Effector memory CD8-positive, alpha-beta T cell (primary cell): ENCODE data around the gene SUSD1.

Experiments used
- ATAC-seq: fragments of 150-1000 bp; cut with Tn5 transposase; replicated peaks from 2 replicates; pipeline ENCODE4 v1.10.0; 2021; ENCODE audit warnings: mild to moderate bottlenecking, moderate library complexity
- DNase-seq, 3 experiments: peaks; one replicate each; pipeline ENCODE4 v3.0.0; 2021
- H3K27ac Mint-ChIP-seq, 2 donors: one replicate each; pipeline ENCODE4 v1.8.0; 2022; ENCODE audit warnings: mild to moderate bottlenecking in 2 of 2, mixed read lengths in 2 of 2, moderate library complexity in 2 of 2
- H3K27me3 Mint-ChIP-seq, 2 donors: one replicate each; pipeline ENCODE4 v1.8.0; 2022; ENCODE audit warnings: mixed read lengths in 2 of 2
- H3K36me3 Mint-ChIP-seq: one replicate; pipeline ENCODE4 v1.8.0; 2022; ENCODE audit warnings: mild to moderate bottlenecking, moderate library complexity, mixed read lengths; ENCODE audit not compliant: insufficient read depth
- H3K4me1 Mint-ChIP-seq, 2 donors: one replicate each; pipeline ENCODE4 v1.8.0; 2022; ENCODE audit warnings: low read depth in 2 of 2, mixed read lengths in 2 of 2
- H3K4me3 Mint-ChIP-seq, 2 donors: one replicate each; pipeline ENCODE4 v1.8.0; 2022; ENCODE audit warnings: mild to moderate bottlenecking in 2 of 2, mixed read lengths in 2 of 2, moderate library complexity in 2 of 2
- H3K9me3 Mint-ChIP-seq, 2 donors: one replicate each; pipeline ENCODE4 v1.8.0; 2022; ENCODE audit warnings: mixed read lengths in 2 of 2

The SUSD1 gene

GRCh38 chr9:112166176-112167140, 8.6 kb downstream of the SUSD1 start:
- DNase-seq (no peak), ATAC-seq (no peak)
- no peaks in the 10 kb centered on the region for H3K36me3 Mint-ChIP-seq
- H3K27ac Mint-ChIP-seq, result no peak overlapping the region
- no peaks in the 10 kb centered on the region for H3K9me3 Mint-ChIP-seq
- H3K4me1 Mint-ChIP-seq, result peaks cover 36 to 49% of the 10 kb centered on the region in 2 donors
- no peaks in the 10 kb centered on the region for H3K27me3 Mint-ChIP-seq
- H3K4me3 Mint-ChIP-seq, result no peak overlapping the region

- Mint-ChIP-seq H3K4me1 (peaks cover 13 to 37% of the 10 kb centered on the region in 2 donors), H3K4me3 (no peak overlapping the region), H3K36me3 (no peaks in the 10 kb centered on the region), H3K27ac (no peak overlapping the region), H3K9me3 (no peaks in the 10 kb centered on the region), H3K27me3 (no peaks in the 10 kb centered on the region)
- DNase-seq (no peak), ATAC-seq (no peak)
These were observed 12.3 kb downstream of the SUSD1 start for GRCh38 chr9:112162621-112163413.

- H3K4me3 Mint-ChIP-seq, result no peak overlapping the region
- H3K36me3 Mint-ChIP-seq, result peaks cover 6% of the 10 kb centered on the region
- no peaks in the 10 kb centered on the region for H3K27me3 Mint-ChIP-seq
- H3K4me1 Mint-ChIP-seq, result peaks cover 0 to 32% of the 10 kb centered on the region in 2 donors
- DNase-seq (no peak), ATAC-seq (no peak)
- no peaks in the 10 kb centered on the region for H3K9me3 Mint-ChIP-seq
- H3K27ac Mint-ChIP-seq, result no peak overlapping the region
These were observed 15.3 kb downstream of the SUSD1 start for GRCh38 chr9:112159781-112160180.

GRCh38 chr9:112158656-112159367, 16.3 kb downstream of the SUSD1 start:
- H3K27me3 Mint-ChIP-seq, result no peaks in the 10 kb centered on the region
- peaks cover 1 to 36% of the 10 kb centered on the region in 2 donors for H3K4me1 Mint-ChIP-seq
- H3K9me3 Mint-ChIP-seq, result no peaks in the 10 kb centered on the region
- peaks cover 6% of the 10 kb centered on the region for H3K36me3 Mint-ChIP-seq
- H3K4me3 Mint-ChIP-seq, result no peak overlapping the region
- H3K27ac Mint-ChIP-seq, result no peak overlapping the region
- DNase-seq (no peak), ATAC-seq (no peak)

- no peak for DNase-seq
- ATAC-seq, result no peak
- H3K27me3 Mint-ChIP-seq, result no peaks in the 10 kb centered on the region
- H3K4me1 Mint-ChIP-seq, result peaks cover 1 to 36% of the 10 kb centered on the region in 2 donors
- no peak overlapping the region for H3K4me3 Mint-ChIP-seq
- peaks cover 6% of the 10 kb centered on the region for H3K36me3 Mint-ChIP-seq
- H3K27ac Mint-ChIP-seq, result peak overlapping the region in 1 of 2 donors; percentile 36
- H3K9me3 Mint-ChIP-seq, result no peaks in the 10 kb centered on the region
These were observed 17.1 kb downstream of the SUSD1 start for GRCh38 chr9:112157961-112158360.

GRCh38 chr9:112157087-112157486, 18.0 kb downstream of the SUSD1 start:
- Mint-ChIP-seq H3K36me3 (peaks cover 6% of the 10 kb centered on the region), H3K27me3 (no peaks in the 10 kb centered on the region), H3K9me3 (no peaks in the 10 kb centered on the region), H3K27ac (peak overlapping the region in 1 of 2 donors; percentile 36), H3K4me1 (peaks cover 1 to 32% of the 10 kb centered on the region in 2 donors), H3K4me3 (no peak overlapping the region)
- DNase-seq (no peak), ATAC-seq (no peak)

- H3K4me3 Mint-ChIP-seq, result no peak overlapping the region
- DNase-seq (no peak), ATAC-seq (no peak)
- no peaks in the 10 kb centered on the region for H3K27me3 Mint-ChIP-seq
- no peak overlapping the region for H3K27ac Mint-ChIP-seq
- H3K9me3 Mint-ChIP-seq, result no peaks in the 10 kb centered on the region
- H3K36me3 Mint-ChIP-seq, result peaks cover 8% of the 10 kb centered on the region
- peaks cover 1 to 6% of the 10 kb centered on the region in 2 donors for H3K4me1 Mint-ChIP-seq
These were observed 25.9 kb downstream of the SUSD1 start for GRCh38 chr9:112149211-112149610.

- no peaks in the 10 kb centered on the region for H3K9me3 Mint-ChIP-seq
- no peak for ATAC-seq
- H3K27me3 Mint-ChIP-seq, result no peaks in the 10 kb centered on the region
- no peak for DNase-seq
- H3K4me1 Mint-ChIP-seq, result peaks cover 0 to 3% of the 10 kb centered on the region in 2 donors
- peak overlapping the region in 1 of 2 donors; percentile 64 for H3K27ac Mint-ChIP-seq
- peaks cover 17% of the 10 kb centered on the region for H3K36me3 Mint-ChIP-seq
- H3K4me3 Mint-ChIP-seq, result no peak overlapping the region
These were observed 29.2 kb downstream of the SUSD1 start for GRCh38 chr9:112145886-112146285.

- Mint-ChIP-seq H3K4me3 (no peak overlapping the region), H3K27ac (no peak overlapping the region), H3K9me3 (no peaks in the 10 kb centered on the region), H3K27me3 (no peaks in the 10 kb centered on the region), H3K4me1 (no peaks in the 10 kb centered on the region), H3K36me3 (peaks cover 19% of the 10 kb centered on the region)
- ATAC-seq, result no peak
- DNase-seq, result no peak
These were observed 30.3 kb downstream of the SUSD1 start for GRCh38 chr9:112144807-112145206.

- no peak for DNase-seq
- Mint-ChIP-seq H3K9me3 (no peaks in the 10 kb centered on the region), H3K27ac (no peak overlapping the region), H3K27me3 (no peaks in the 10 kb centered on the region), H3K4me3 (no peak overlapping the region), H3K4me1 (no peaks in the 10 kb centered on the region), H3K36me3 (peaks cover 24% of the 10 kb centered on the region)
- no peak for ATAC-seq
These were observed 32.7 kb downstream of the SUSD1 start for GRCh38 chr9:112142420-112142819.

- Mint-ChIP-seq H3K36me3 (peaks cover 21% of the 10 kb centered on the region), H3K4me1 (no peaks in the 10 kb centered on the region), H3K27ac (no peak overlapping the region), H3K4me3 (no peak overlapping the region), H3K27me3 (no peaks in the 10 kb centered on the region), H3K9me3 (no peaks in the 10 kb centered on the region)
- no peak for ATAC-seq
- DNase-seq, result no peak
These were observed 34.2 kb downstream of the SUSD1 start for GRCh38 chr9:112140936-112141335.

- no peak for DNase-seq
- Mint-ChIP-seq H3K4me3 (no peak overlapping the region), H3K27ac (no peak overlapping the region), H3K36me3 (peaks cover 14% of the 10 kb centered on the region), H3K27me3 (no peaks in the 10 kb centered on the region), H3K9me3 (no peaks in the 10 kb centered on the region), H3K4me1 (no peaks in the 10 kb centered on the region)
- no peak for ATAC-seq
These were observed 38.0 kb downstream of the SUSD1 start for GRCh38 chr9:112137066-112137465.

- Mint-ChIP-seq H3K4me1 (no peaks in the 10 kb centered on the region), H3K36me3 (peaks cover 10% of the 10 kb centered on the region), H3K9me3 (no peaks in the 10 kb centered on the region), H3K27ac (no peak overlapping the region), H3K4me3 (no peak overlapping the region), H3K27me3 (no peaks in the 10 kb centered on the region)
- DNase-seq, result no peak
- no peak for ATAC-seq
These were observed 39.4 kb downstream of the SUSD1 start for GRCh38 chr9:112135706-112136105.
